ENCODE measurements around the gene JTB.

JTB gene

GRCh38 chr1:153978274-153978909 is 918 bp upstream of the JTB start:
- TF ChIP-seq EZH2phosphoT487 (IDR thresholded peaks at IDR 0.05; ENCODE audit: borderline replicate concordance, low read length) (no peak), CTCF (IDR thresholded peaks at IDR 0.05; ENCODE audit: low read depth, low read length, poor library complexity, severe bottlenecking) (no peak)
- Histone ChIP-seq H3K4me2 (ENCODE audit: low read length) (peak overlapping the region; percentile 95), H3K27ac (ENCODE audit: low read depth, low read length) (peak overlapping the region; percentile 75), H3K79me2 (ENCODE audit: control insufficient read depth, low read length) (peaks cover 43% of the 10 kb centered on the region), H3K27me3 (ENCODE audit: control insufficient read depth, low read length) (no peaks in the 10 kb centered on the region), H4K20me1 (ENCODE audit: control insufficient read depth, insufficient read depth, low read depth, low read length) (no peaks in the 10 kb centered on the region), H3K36me3 (ENCODE audit: control insufficient read depth, low read length) (peaks cover 44% of the 10 kb centered on the region), H3K4me3 (ENCODE audit: low read length) (peak overlapping the region; percentile 99), H3K9me2 (replicated peaks; ENCODE audit: control insufficient read depth, low read length) (no peaks in the 10 kb centered on the region), H3K4me1 (ENCODE audit: control insufficient read depth, low read length) (peaks cover 40% of the 10 kb centered on the region), H3F3A (ENCODE audit: control insufficient read depth, insufficient read depth) (peaks cover 12% of the 10 kb centered on the region), H3K9me3 (ENCODE audit: control insufficient read depth, insufficient read depth, low read length) (no peaks in the 10 kb centered on the region)

- peak; percentile 1 for TF ChIP-seq CTCF (IDR thresholded peaks at IDR 0.05; ENCODE audit: low read depth, low read length, poor library complexity, severe bottlenecking)
- TF ChIP-seq EZH2phosphoT487 (IDR thresholded peaks at IDR 0.05; ENCODE audit: borderline replicate concordance, low read length): no peak
Observed at GRCh38 chr1:153976819-153977249, 640 bp downstream of the JTB start.

GRCh38 chr1:153973525-153973924 is 3.9 kb downstream of the JTB start:
- Histone ChIP-seq H3K9me2 (replicated peaks; ENCODE audit: control insufficient read depth, low read length) (no peaks in the 10 kb centered on the region), H3K9me3 (ENCODE audit: control insufficient read depth, insufficient read depth, low read length) (no peaks in the 10 kb centered on the region), H3K27me3 (ENCODE audit: control insufficient read depth, low read length) (no peaks in the 10 kb centered on the region), H3K27ac (ENCODE audit: low read depth, low read length) (no peak overlapping the region), H3K4me1 (ENCODE audit: control insufficient read depth, low read length) (peaks cover 31% of the 10 kb centered on the region), H3K79me2 (ENCODE audit: control insufficient read depth, low read length) (peaks cover 42% of the 10 kb centered on the region), H3F3A (ENCODE audit: control insufficient read depth, insufficient read depth) (peaks cover 23% of the 10 kb centered on the region), H3K36me3 (ENCODE audit: control insufficient read depth, low read length) (peaks cover 50% of the 10 kb centered on the region), H4K20me1 (ENCODE audit: control insufficient read depth, insufficient read depth, low read depth, low read length) (no peaks in the 10 kb centered on the region), H3K4me2 (ENCODE audit: low read length) (no peak overlapping the region), H3K4me3 (ENCODE audit: low read length) (no peak overlapping the region)
- TF ChIP-seq EZH2phosphoT487 (IDR thresholded peaks at IDR 0.05; ENCODE audit: borderline replicate concordance, low read length) (no peak), CTCF (IDR thresholded peaks at IDR 0.05; ENCODE audit: low read depth, low read length, poor library complexity, severe bottlenecking) (no peak)

More at GRCh38 chr1:153976819-153977249, 640 bp downstream of the JTB start:
- peak overlapping the region; percentile 99 for H3K4me3 ChIP-seq (ENCODE audit: low read length)
- H3K27ac ChIP-seq (ENCODE audit: low read depth, low read length): peak overlapping the region; percentile 75
- peaks cover 43% of the 10 kb centered on the region for H3K79me2 ChIP-seq (ENCODE audit: control insufficient read depth, low read length)
- no peaks in the 10 kb centered on the region for H4K20me1 ChIP-seq (ENCODE audit: control insufficient read depth, insufficient read depth, low read depth, low read length)
- no peaks in the 10 kb centered on the region for H3K27me3 ChIP-seq (ENCODE audit: control insufficient read depth, low read length)
- peaks cover 50% of the 10 kb centered on the region for H3K36me3 ChIP-seq (ENCODE audit: control insufficient read depth, low read length)
- peak overlapping the region; percentile 95 for H3K4me2 ChIP-seq (ENCODE audit: low read length)
- peaks cover 37% of the 10 kb centered on the region for H3K4me1 ChIP-seq (ENCODE audit: control insufficient read depth, low read length)
- no peaks in the 10 kb centered on the region for H3K9me3 ChIP-seq (ENCODE audit: control insufficient read depth, insufficient read depth, low read length)
- peaks cover 17% of the 10 kb centered on the region for H3F3A ChIP-seq (ENCODE audit: control insufficient read depth, insufficient read depth)
- H3K9me2 ChIP-seq (replicated peaks; ENCODE audit: control insufficient read depth, low read length): no peaks in the 10 kb centered on the region

All from DOHH2 (cell line).